Measurements from ENCODE around the gene CASQ2.

GRCh38 chr1:115748401-115749150, 19.9 kb downstream of the CASQ2 start:
- TF ChIP-seq CTCF (IDR thresholded peaks at IDR 0.05; ENCODE audit: insufficient read depth, low read depth, low read length) (no peak), EZH2 (IDR thresholded peaks at IDR 0.05; ENCODE audit: insufficient read depth, low read length) (no peak)

All from astrocyte (in vitro differentiated cells and primary cell).